Neuronal stem cell (in vitro differentiated cells): ENCODE measurements around the gene TMC1.

Experiments
- DNase-seq: peaks from one replicate; pipeline ENCODE4 v3.0.0-alpha.2; 2013; ENCODE audit warnings: low spot score
- H2AFZ ChIP-seq: one replicate; pipeline ENCODE4 v1.6.1; 2013; ENCODE audit warnings: mild to moderate bottlenecking, low read length, inconsistent platforms
- H2AK5ac ChIP-seq: 2 replicates; pipeline ENCODE4 v1.6.1; 2013; ENCODE audit warnings: low read depth, mild to moderate bottlenecking, inconsistent platforms, low read length, moderate library complexity, mixed read lengths
- H2BK120ac ChIP-seq: 2 replicates; pipeline ENCODE4 v1.6.1; 2013; ENCODE audit warnings: low read depth, mild to moderate bottlenecking, inconsistent platforms, low read length, moderate library complexity, mixed read lengths
- H2BK12ac ChIP-seq: one replicate; pipeline ENCODE4 v1.6.1; 2013; ENCODE audit warnings: low read length, inconsistent platforms
- H2BK15ac ChIP-seq: 2 replicates; pipeline ENCODE4 v1.6.1; 2013; ENCODE audit warnings: mild to moderate bottlenecking, low read length, inconsistent platforms, mixed read lengths
- H2BK5ac ChIP-seq: one replicate; pipeline ENCODE4 v1.6.1; 2013; ENCODE audit warnings: inconsistent platforms, mild to moderate bottlenecking, low read length, moderate library complexity
- H3K14ac ChIP-seq: one replicate; pipeline ENCODE4 v1.6.1; 2013; ENCODE audit warnings: low read length, inconsistent platforms
- H3K18ac ChIP-seq: 2 replicates; pipeline ENCODE4 v1.6.1; 2013; ENCODE audit warnings: low read length, inconsistent platforms
- H3K23ac ChIP-seq: 2 replicates; pipeline ENCODE4 v1.6.1; 2013; ENCODE audit warnings: low read depth, mild to moderate bottlenecking, mixed read lengths, low read length, inconsistent platforms; ENCODE audit not compliant: poor library complexity
- H3K27ac ChIP-seq: replicated peaks from 3 replicates; pipeline ENCODE4 v1.5.1; 2013; ENCODE audit warnings: low read length, inconsistent platforms
- H3K27me3 ChIP-seq, 3 experiments: 2 replicates each; pipeline ENCODE4 v1.6.1; 2013; ENCODE audit warnings: low read length in 3 of 3, mild to moderate bottlenecking in 2 of 3, inconsistent platforms in 1 of 3, low read depth in 1 of 3, mixed read lengths in 1 of 3, moderate library complexity in 1 of 3; ENCODE audit not compliant: control insufficient read depth in 3 of 3, insufficient read depth in 3 of 3
- H3K36me3 ChIP-seq, 2 donors: replicated peaks in 1 of 2; 2 replicates each; pipeline ENCODE4 v1.6.1; 2013; ENCODE audit warnings: low read length in 2 of 2; ENCODE audit not compliant: control insufficient read depth in 2 of 2, insufficient read depth in 2 of 2
- H3K4ac ChIP-seq: 2 replicates; pipeline ENCODE4 v1.6.1; 2013; ENCODE audit warnings: inconsistent platforms, mild to moderate bottlenecking, low read length, moderate library complexity
- H3K4me1 ChIP-seq, 2 donors: 1 replicate in 1 of 2; 2 replicates in 1 of 2; pipeline ENCODE4 v1.6.1; 2013; ENCODE audit warnings: low read length in 2 of 2, low read depth in 1 of 2; ENCODE audit not compliant: control insufficient read depth in 2 of 2, insufficient read depth in 1 of 2
- H3K4me2 ChIP-seq: one replicate; pipeline ENCODE4 v1.6.1; 2013; ENCODE audit warnings: mild to moderate bottlenecking, low read length, inconsistent platforms; ENCODE audit not compliant: insufficient read depth, poor library complexity, severe bottlenecking
- H3K4me3 ChIP-seq, 2 donors: 2 replicates each; pipeline ENCODE4 v1.5.1; 2013; ENCODE audit warnings: low read length in 2 of 2, mild to moderate bottlenecking in 2 of 2, inconsistent platforms in 1 of 2, moderate library complexity in 1 of 2
- H3K79me1 ChIP-seq: one replicate; pipeline ENCODE4 v1.6.1; 2013; ENCODE audit warnings: low read depth, mild to moderate bottlenecking, inconsistent platforms, low read length, moderate library complexity
- H3K9ac ChIP-seq: one replicate; pipeline ENCODE4 v1.6.1; 2013; ENCODE audit warnings: mild to moderate bottlenecking, low read depth, low read length, inconsistent platforms; ENCODE audit not compliant: poor library complexity
- H3K9me3 ChIP-seq, 2 donors: replicated peaks in 1 of 2; 2 replicates each; pipeline versions ENCODE3 to v1.6.1; 2013; ENCODE audit warnings: low read length in 2 of 2, mild to moderate bottlenecking in 2 of 2, inconsistent platforms in 1 of 2, low read depth in 1 of 2, mixed read lengths in 1 of 2, moderate library complexity in 1 of 2; ENCODE audit not compliant: control insufficient read depth in 2 of 2, insufficient read depth in 1 of 2
- H4K8ac ChIP-seq: one replicate; pipeline ENCODE4 v1.6.1; 2013; ENCODE audit warnings: low read depth, mild to moderate bottlenecking, inconsistent platforms, low read length, moderate library complexity
- H4K91ac ChIP-seq: one replicate; pipeline ENCODE4 v1.6.1; 2013; ENCODE audit warnings: low read length, low read depth, mild to moderate bottlenecking, inconsistent platforms; ENCODE audit not compliant: poor library complexity
- WGBS, 2 donors: extraction: QIAGEN DNeasy Blood & Tissue Kit; methylation state at CpG; one replicate each; pipeline ENCODE4 v1.1.7; 2013; ENCODE audit warnings: missing lambda C conversion rate in 2 of 2, mixed read lengths in 1 of 2; ENCODE audit not compliant: insufficient read length in 2 of 2, insufficient replicate concordance in 1 of 2; ENCODE audit errors: extremely low coverage in 2 of 2; 5-methylcytosine and 5-hydroxymethylcytosine counted together

Gene TMC1

DNA sequence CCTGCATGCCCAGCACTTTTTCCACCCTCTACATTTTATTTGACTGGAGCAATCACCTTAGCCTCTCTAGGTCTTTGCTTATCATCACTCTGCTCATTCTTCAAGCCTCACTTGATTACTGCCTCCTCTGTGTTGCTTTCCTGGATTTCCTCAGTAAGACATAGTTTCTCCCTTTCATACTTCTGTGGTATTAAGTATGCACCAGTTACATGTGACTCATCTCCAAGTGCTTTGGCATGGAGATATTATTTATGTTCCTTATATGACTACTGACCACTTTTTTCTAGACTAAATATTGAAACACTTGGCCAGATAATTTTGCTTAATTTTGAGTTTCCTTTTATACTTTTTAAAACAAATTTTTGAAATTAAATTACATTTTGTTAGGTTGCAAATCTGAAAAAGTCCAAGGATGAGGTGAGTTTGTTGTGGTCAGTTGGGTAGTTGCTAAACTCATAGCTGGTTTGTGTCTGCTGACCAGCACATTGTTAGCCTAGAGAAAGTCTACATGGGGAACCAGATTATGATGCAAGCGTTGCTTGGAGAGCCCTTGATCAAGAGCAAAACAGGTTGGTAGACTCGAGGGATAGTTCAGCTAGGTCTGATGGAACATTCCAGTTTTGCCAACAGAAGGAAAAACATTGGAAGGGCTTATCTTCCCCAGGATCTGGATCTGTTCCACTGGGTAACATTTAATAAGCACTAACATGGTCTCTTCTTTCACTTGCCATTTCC lies 140.2 kb downstream of the TMC1 start:
- Histone ChIP-seq H2BK5ac (no peak overlapping the region), H3K4me3 (no peak overlapping the region), H3K23ac (no peak overlapping the region), H2AFZ (no peak overlapping the region), H3K9me3 (peaks cover 0 to 3% of the 10 kb centered on the region in 2 donors), H4K8ac (no peak overlapping the region), H3K79me1 (no peaks in the 10 kb centered on the region), H3K27ac (no peak overlapping the region), H3K9ac (no peak overlapping the region), H3K27me3 (no peaks in the 10 kb centered on the region), H2BK12ac (no peak overlapping the region), H3K18ac (no peak overlapping the region), H2AK5ac (no peak overlapping the region), H2BK15ac (no peak overlapping the region), H2BK120ac (no peak overlapping the region), H4K91ac (no peak overlapping the region), H3K36me3 (no peaks in the 10 kb centered on the region), H3K14ac (no peak overlapping the region), H3K4me2 (no peak overlapping the region), H3K4me1 (peaks cover 0 to 1% of the 10 kb centered on the region in 2 donors), H3K4ac (no peak overlapping the region)
- WGBS, 2 donors: no CpG with 5 or more reads among the region's 2 CpGs
- no peak for DNase-seq

DNA sequence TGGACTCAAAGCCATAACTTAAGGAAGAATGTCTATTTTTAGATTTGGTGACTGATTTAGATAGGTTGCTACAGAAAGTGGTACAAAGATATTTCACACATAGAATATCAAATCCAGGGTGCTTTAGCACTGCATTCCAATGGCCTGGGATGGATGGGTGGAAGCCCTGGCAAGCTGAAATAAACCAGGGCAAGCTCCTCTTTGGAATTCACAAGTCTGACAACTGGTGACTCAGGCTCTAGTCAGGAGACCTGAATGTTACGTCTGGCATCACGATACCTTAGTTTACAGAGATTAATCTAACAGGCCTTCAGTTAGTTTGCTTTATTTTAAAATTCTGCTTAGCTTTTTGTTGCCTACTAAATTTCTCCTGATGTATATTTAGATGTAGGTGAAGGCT lies 144.0 kb downstream of the TMC1 start:
- Histone ChIP-seq H3K27me3 (no peaks in the 10 kb centered on the region), H3K27ac (no peak overlapping the region), H2AFZ (no peak overlapping the region), H3K23ac (no peak overlapping the region), H3K4ac (no peak overlapping the region), H2BK15ac (no peak overlapping the region), H2BK5ac (no peak overlapping the region), H3K4me2 (no peak overlapping the region), H3K4me3 (no peak overlapping the region), H3K79me1 (no peaks in the 10 kb centered on the region), H4K91ac (no peak overlapping the region), H2BK120ac (no peak overlapping the region), H3K9ac (no peak overlapping the region), H3K9me3 (peaks cover 0 to 3% of the 10 kb centered on the region in 2 donors), H2AK5ac (no peak overlapping the region), H3K36me3 (no peaks in the 10 kb centered on the region), H3K18ac (no peak overlapping the region), H2BK12ac (no peak overlapping the region), H3K14ac (no peak overlapping the region), H4K8ac (no peak overlapping the region), H3K4me1 (peaks cover 0 to 5% of the 10 kb centered on the region in 2 donors)
- DNase-seq: no peak
- no CpG with 5 or more reads among the region's 2 CpGs for WGBS, 2 donors

DNA sequence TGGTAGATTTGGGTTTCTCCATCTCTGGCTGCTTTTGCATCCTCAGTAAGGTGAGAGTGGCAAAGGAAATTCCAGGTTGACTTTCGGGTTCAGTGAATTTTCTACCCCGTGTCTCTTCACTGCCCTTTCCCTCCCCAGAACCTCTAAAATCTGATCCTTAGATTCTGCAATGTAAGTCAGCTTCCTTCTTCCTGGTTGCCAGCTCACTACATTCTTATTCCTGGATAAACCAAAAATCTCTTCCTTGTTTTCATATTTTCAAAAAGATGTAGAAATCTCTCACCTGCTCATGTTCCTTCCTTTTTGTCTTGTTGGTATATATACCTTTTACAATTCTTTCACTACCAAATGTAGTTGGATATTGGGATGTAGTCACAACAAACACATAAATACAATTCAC lies 145.8 kb downstream of the TMC1 start:
- Histone ChIP-seq H2BK5ac (no peak overlapping the region), H4K91ac (no peak overlapping the region), H3K4me3 (no peak overlapping the region), H2AK5ac (no peak overlapping the region), H3K36me3 (no peaks in the 10 kb centered on the region), H3K79me1 (no peaks in the 10 kb centered on the region), H2BK120ac (no peak overlapping the region), H3K23ac (no peak overlapping the region), H3K4me2 (no peak overlapping the region), H3K18ac (no peak overlapping the region), H3K4ac (no peak overlapping the region), H3K4me1 (peaks cover 0 to 5% of the 10 kb centered on the region in 2 donors), H4K8ac (no peak overlapping the region), H2AFZ (no peak overlapping the region), H3K27me3 (no peaks in the 10 kb centered on the region), H2BK12ac (no peak overlapping the region), H3K9ac (no peak overlapping the region), H3K9me3 (peaks cover 0 to 3% of the 10 kb centered on the region in 2 donors), H3K27ac (no peak overlapping the region), H2BK15ac (no peak overlapping the region), H3K14ac (no peak overlapping the region)
- DNase-seq: no peak
- no CpG with 5 or more reads among the region's 2 CpGs for WGBS, 2 donors

DNA sequence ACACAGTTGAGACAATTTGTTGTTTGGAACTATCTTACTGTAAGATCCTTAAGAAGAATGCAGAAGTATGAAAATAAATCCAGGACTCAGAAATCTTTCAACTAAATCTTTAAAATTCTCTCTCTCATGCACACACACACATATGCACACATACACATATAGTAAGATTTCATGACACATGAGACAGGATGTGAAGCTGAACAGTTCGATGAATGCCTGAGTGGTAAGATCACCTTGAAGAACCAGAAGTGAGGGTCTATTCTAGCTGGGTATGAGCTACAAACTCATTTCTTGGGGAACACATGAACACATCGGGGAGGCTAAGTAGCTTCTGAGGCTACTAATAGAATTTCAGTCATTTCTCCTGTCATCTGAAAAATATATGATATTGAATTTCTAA lies 153.6 kb downstream of the TMC1 start:
- Histone ChIP-seq H4K91ac (no peak overlapping the region), H3K4ac (no peak overlapping the region), H4K8ac (no peak overlapping the region), H3K18ac (no peak overlapping the region), H3K4me2 (no peak overlapping the region), H3K9ac (no peak overlapping the region), H3K9me3 (no peaks in the 10 kb centered on the region), H3K23ac (no peak overlapping the region), H2BK12ac (no peak overlapping the region), H3K14ac (no peak overlapping the region), H3K27ac (no peak overlapping the region), H2BK5ac (no peak overlapping the region), H3K4me3 (no peak overlapping the region), H3K4me1 (peaks cover 0 to under 1% of the 10 kb centered on the region in 2 donors), H2AFZ (no peak overlapping the region), H2BK120ac (no peak overlapping the region), H2AK5ac (no peak overlapping the region), H2BK15ac (no peak overlapping the region), H3K27me3 (no peaks in the 10 kb centered on the region), H3K36me3 (no peaks in the 10 kb centered on the region), H3K79me1 (no peaks in the 10 kb centered on the region)
- DNase-seq: no peak
- WGBS, 2 donors: no CpG with 5 or more reads among the region's 2 CpGs
